Chondrocyte (in vitro differentiated cells): Measurements from ENCODE around the gene KRTAP10-11. TPM values are rescaled to one million over a fixed set of nuclear protein-coding genes. Genes with fewer than 3 reads are reported as not detected.
"Not testable (repeated sequence)": the region's sequence is repeated elsewhere in the genome, so short reads cannot be mapped to it uniquely, and the experiment has no call there.

Experiments
- DNase-seq: peaks from one replicate; pipeline ENCODE4 v3.0.0; 2021; ENCODE audit warnings: mixed read lengths, low spot score
- H3K27ac Mint-ChIP-seq: one replicate; pipeline ENCODE4 v1.8.0; 2021; ENCODE audit warnings: mild to moderate bottlenecking, moderate library complexity, mixed read lengths; ENCODE audit not compliant: unreplicated experiment
- H3K27me3 Mint-ChIP-seq: 2 replicates; pipeline ENCODE4 v1.8.0; 2021; ENCODE audit warnings: low read depth, mixed read lengths
- H3K36me3 Mint-ChIP-seq: 2 replicates; pipeline ENCODE4 v1.8.0; 2021; ENCODE audit warnings: low read depth, mixed read lengths
- H3K4me1 Mint-ChIP-seq: 2 replicates; pipeline ENCODE4 v1.8.0; 2021; ENCODE audit warnings: low read depth, mild to moderate bottlenecking, mixed read lengths
- H3K4me3 Mint-ChIP-seq: one replicate; pipeline ENCODE4 v1.8.0; 2021; ENCODE audit warnings: mild to moderate bottlenecking, moderate library complexity, mixed read lengths; ENCODE audit not compliant: unreplicated experiment
- H3K9me3 Mint-ChIP-seq: 2 replicates; pipeline ENCODE4 v1.8.0; 2021; ENCODE audit warnings: low read depth, mixed read lengths
- total RNA-seq: library from RNA; stranded (reverse); gene quantifications from 3 replicates; pipeline ENCODE4 v1.2.1, GENCODE V29; 2021
- TF ChIP-seq, protein P1 (sequence below): fragments of 200-600 bp; sonication (generic); IDR thresholded peaks from 2 replicates; pipeline ENCODE4 v1.5.0; 2021; ENCODE audit warnings: antibody characterized with exemption, mild to moderate bottlenecking, moderate library complexity

Gene KRTAP10-11
- total RNA-seq, 1 donor from 2014 or later, result not detected

- H3K9me3 Mint-ChIP-seq, result peaks cover 18% of the 10 kb centered on the region
- H3K4me1 Mint-ChIP-seq, result no peaks in the 10 kb centered on the region
- H3K27ac Mint-ChIP-seq, result no peak overlapping the region
- peaks cover 6% of the 10 kb centered on the region for H3K36me3 Mint-ChIP-seq
- no peak overlapping the region for H3K4me3 Mint-ChIP-seq
- H3K27me3 Mint-ChIP-seq, result peaks cover 66% of the 10 kb centered on the region
- DNase-seq, result no peak
- TF ChIP-seq, protein P1, sequence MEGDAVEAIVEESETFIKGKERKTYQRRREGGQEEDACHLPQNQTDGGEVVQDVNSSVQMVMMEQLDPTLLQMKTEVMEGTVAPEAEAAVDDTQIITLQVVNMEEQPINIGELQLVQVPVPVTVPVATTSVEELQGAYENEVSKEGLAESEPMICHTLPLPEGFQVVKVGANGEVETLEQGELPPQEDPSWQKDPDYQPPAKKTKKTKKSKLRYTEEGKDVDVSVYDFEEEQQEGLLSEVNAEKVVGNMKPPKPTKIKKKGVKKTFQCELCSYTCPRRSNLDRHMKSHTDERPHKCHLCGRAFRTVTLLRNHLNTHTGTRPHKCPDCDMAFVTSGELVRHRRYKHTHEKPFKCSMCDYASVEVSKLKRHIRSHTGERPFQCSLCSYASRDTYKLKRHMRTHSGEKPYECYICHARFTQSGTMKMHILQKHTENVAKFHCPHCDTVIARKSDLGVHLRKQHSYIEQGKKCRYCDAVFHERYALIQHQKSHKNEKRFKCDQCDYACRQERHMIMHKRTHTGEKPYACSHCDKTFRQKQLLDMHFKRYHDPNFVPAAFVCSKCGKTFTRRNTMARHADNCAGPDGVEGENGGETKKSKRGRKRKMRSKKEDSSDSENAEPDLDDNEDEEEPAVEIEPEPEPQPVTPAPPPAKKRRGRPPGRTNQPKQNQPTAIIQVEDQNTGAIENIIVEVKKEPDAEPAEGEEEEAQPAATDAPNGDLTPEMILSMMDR, result no peak
Observed at GRCh38 chr21:44602463-44602850, 43.8 kb upstream of the KRTAP10-11 start.

GRCh38 chr21:44603109-44603875 is 42.9 kb upstream of the KRTAP10-11 start:
- DNase-seq, result no peak
- Mint-ChIP-seq H3K9me3 (peaks cover 13% of the 10 kb centered on the region), H3K27me3 (peaks cover 65% of the 10 kb centered on the region), H3K4me3 (no peak overlapping the region), H3K36me3 (peaks cover 6% of the 10 kb centered on the region), H3K4me1 (no peaks in the 10 kb centered on the region), H3K27ac (no peak overlapping the region)
- TF ChIP-seq, protein P1, result no peak

- peaks cover 10% of the 10 kb centered on the region for H3K9me3 Mint-ChIP-seq
- peaks cover 3% of the 10 kb centered on the region for H3K36me3 Mint-ChIP-seq
- DNase-seq, result no peak
- no peak overlapping the region for H3K27ac Mint-ChIP-seq
- TF ChIP-seq, protein P1, result no peak
- no peak overlapping the region for H3K4me3 Mint-ChIP-seq
- H3K4me1 Mint-ChIP-seq, result no peaks in the 10 kb centered on the region
- H3K27me3 Mint-ChIP-seq, result peaks cover 61% of the 10 kb centered on the region
Observed at GRCh38 chr21:44603911-44604310, 42.3 kb upstream of the KRTAP10-11 start.

DNA sequence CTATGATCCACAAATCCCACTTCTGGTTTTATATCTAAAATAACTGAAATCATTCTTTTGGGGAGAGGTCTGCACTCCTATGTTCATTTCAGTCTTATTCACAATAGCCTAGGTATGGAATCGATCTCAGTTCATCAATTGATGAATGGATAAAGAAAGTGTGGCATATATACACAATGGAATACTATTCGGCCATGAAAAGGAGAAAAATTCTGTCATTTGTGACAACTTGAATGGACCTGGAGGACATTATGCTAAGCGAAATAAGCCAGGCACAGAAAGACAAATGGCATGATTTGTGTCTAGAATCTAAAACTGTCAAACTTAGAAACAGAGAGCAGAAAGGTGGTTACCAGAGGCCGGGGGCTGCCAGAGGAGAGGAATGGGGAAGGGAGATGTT is 39.7 kb upstream of the KRTAP10-11 start:
- Mint-ChIP-seq H3K9me3 (peaks cover 28% of the 10 kb centered on the region), H3K27ac (no peak overlapping the region)
- TF ChIP-seq, protein P1, result no peak

GRCh38 chr21:44609193-44609592 is 37.0 kb upstream of the KRTAP10-11 start:
- peaks cover 37% of the 10 kb centered on the region for H3K27me3 Mint-ChIP-seq
- peaks cover 26% of the 10 kb centered on the region for H3K9me3 Mint-ChIP-seq
- H3K27ac Mint-ChIP-seq, result no peak overlapping the region
- no peak overlapping the region for H3K4me3 Mint-ChIP-seq
- no peak for DNase-seq
- TF ChIP-seq, protein P1, result no peak
- H3K4me1 Mint-ChIP-seq, result no peaks in the 10 kb centered on the region
- H3K36me3 Mint-ChIP-seq, result peaks cover 5% of the 10 kb centered on the region

More for the DNA sequence above, 39.7 kb upstream of the KRTAP10-11 start:
- Mint-ChIP-seq H3K27me3 (peaks cover 45% of the 10 kb centered on the region), H3K4me3 (no peak overlapping the region), H3K36me3 (peaks cover 5% of the 10 kb centered on the region), H3K4me1 (no peaks in the 10 kb centered on the region)
- DNase-seq, result no peak

DNA sequence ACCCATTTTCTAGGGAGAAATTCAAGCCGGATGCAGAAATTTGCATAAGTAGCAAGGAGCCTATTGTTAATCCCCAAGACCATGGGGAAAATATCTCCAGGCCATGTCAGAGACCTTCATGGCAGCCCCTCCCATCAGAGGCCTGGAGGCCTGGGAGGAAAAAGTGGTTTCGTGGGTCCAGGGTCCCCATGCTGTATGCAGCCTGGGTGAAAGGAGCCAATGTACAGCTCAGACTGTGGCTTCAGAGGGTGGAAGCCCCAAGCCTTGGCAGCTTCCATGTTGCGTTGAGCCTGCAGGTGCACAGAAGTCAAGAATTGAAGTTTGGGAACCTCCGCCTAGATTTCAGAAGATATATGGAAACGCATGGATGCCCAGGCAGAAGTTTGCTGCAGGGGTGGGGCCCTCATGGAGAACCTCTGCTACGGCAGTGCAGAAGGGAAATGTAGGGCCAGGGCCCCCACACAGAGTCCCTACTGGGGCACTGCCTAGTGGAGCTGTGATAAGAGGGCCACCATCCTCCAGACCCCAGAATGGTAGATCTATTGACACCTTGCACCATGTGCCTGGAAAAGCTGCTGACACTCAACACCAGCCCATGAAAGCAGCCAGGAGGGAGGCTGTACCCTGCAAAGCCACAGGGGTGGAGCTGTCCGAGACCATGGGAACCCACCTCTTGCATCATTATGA is 35.9 kb upstream of the KRTAP10-11 start:
- DNase-seq, H3K4me3 Mint-ChIP-seq, H3K4me1 Mint-ChIP-seq, H3K27ac Mint-ChIP-seq, H3K36me3 Mint-ChIP-seq: not testable (repeated sequence)
- peaks cover 32% of the 10 kb centered on the region for H3K27me3 Mint-ChIP-seq
- peaks cover 20% of the 10 kb centered on the region for H3K9me3 Mint-ChIP-seq
